OCI-LY7 (cell line): ENCODE measurements around the gene IL6.

Experiments used
- EZH2phosphoT487 ChIP-seq: fragments of 200-600 bp; sonication (generic); IDR thresholded peaks from 2 replicates; pipeline ENCODE4 v1.6.1; 2018; ENCODE audit warnings: low read depth, borderline replicate concordance, mild to moderate bottlenecking, mixed run types, antibody characterized with exemption, low read length, moderate library complexity, mixed read lengths
- TF ChIP-seq, protein P1 (sequence below): fragments of 200-600 bp; sonication (generic); conservative IDR thresholded peaks from 2 replicates; pipeline ENCODE4 v1.5.1; 2014; ENCODE audit warnings: mild to moderate bottlenecking, antibody characterized with exemption, low read length, moderate library complexity, mixed read lengths

DNA sequence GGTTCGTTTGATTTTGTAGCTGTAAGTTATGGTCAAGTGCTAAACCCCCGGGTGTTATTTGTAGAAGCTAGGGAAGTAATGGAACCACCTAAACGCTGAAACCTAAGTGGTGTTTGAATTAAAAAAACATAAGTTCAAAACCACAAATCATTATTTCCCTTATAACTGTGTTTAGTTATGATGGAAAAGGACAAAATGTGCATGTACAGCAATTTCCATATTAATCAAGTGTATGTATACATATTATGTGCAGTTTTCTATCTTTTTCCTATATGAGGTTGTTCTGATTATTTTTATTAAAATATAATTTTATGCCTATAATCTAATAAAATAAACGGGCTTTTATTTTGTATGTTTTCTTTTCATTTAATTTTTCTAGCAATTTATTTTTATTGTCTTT lies 45.9 kb downstream of the IL6 start:
- TF ChIP-seq, protein P1, sequence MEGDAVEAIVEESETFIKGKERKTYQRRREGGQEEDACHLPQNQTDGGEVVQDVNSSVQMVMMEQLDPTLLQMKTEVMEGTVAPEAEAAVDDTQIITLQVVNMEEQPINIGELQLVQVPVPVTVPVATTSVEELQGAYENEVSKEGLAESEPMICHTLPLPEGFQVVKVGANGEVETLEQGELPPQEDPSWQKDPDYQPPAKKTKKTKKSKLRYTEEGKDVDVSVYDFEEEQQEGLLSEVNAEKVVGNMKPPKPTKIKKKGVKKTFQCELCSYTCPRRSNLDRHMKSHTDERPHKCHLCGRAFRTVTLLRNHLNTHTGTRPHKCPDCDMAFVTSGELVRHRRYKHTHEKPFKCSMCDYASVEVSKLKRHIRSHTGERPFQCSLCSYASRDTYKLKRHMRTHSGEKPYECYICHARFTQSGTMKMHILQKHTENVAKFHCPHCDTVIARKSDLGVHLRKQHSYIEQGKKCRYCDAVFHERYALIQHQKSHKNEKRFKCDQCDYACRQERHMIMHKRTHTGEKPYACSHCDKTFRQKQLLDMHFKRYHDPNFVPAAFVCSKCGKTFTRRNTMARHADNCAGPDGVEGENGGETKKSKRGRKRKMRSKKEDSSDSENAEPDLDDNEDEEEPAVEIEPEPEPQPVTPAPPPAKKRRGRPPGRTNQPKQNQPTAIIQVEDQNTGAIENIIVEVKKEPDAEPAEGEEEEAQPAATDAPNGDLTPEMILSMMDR = no peak
- no peak for TF ChIP-seq EZH2phosphoT487
